CD14-positive monocyte (primary cell): ENCODE data around the gene LYPLA2. TPM values are rescaled to one million over a fixed set of nuclear protein-coding genes. Genes with fewer than 3 reads are reported as not detected.

ENCODE experiments used
- DNase-seq, 3 donors: peaks; one replicate each; pipeline ENCODE4 v3.0.0-alpha.2; 2011 to 2022
- H2AFZ ChIP-seq: 2 replicates; pipeline ENCODE4 v1.6.0; 2012; ENCODE audit warnings: mild to moderate bottlenecking, low read depth, low read length, inconsistent platforms; ENCODE audit not compliant: insufficient read depth, poor library complexity, severe bottlenecking
- H3K27ac ChIP-seq, 2 donors: 1 replicate in 1 of 2; 2 replicates in 1 of 2; pipeline ENCODE4 v1.5.1; 2012 to 2013; ENCODE audit warnings: low read length in 2 of 2, control low read depth in 1 of 2, inconsistent platforms in 1 of 2, low read depth in 1 of 2, mild to moderate bottlenecking in 1 of 2
- H3K27me3 ChIP-seq, 2 donors: one replicate each; pipeline versions ENCODE4 v1.6.0 to v1.6.1; 2011 to 2013; ENCODE audit warnings: low read length in 2 of 2; ENCODE audit not compliant: control insufficient read depth in 2 of 2, insufficient read depth in 2 of 2
- H3K36me3 ChIP-seq, 2 donors: replicated peaks in 1 of 2; 1 replicate in 1 of 2; 2 replicates in 1 of 2; pipeline versions ENCODE4 v1.5.1 to v1.6.1; 2012 to 2013; ENCODE audit warnings: low read length in 2 of 2, control low read depth in 1 of 2, inconsistent platforms in 1 of 2, mild to moderate bottlenecking in 1 of 2; ENCODE audit not compliant: insufficient read depth in 2 of 2, control insufficient read depth in 1 of 2
- H3K4me1 ChIP-seq, 2 donors: 1 replicate in 1 of 2; 2 replicates in 1 of 2; pipeline versions ENCODE4 v1.5.1 to v1.6.1; 2012 to 2013; ENCODE audit warnings: low read length in 2 of 2, control low read depth in 1 of 2, inconsistent platforms in 1 of 2, mild to moderate bottlenecking in 1 of 2, moderate library complexity in 1 of 2; ENCODE audit not compliant: insufficient read depth in 2 of 2, control insufficient read depth in 1 of 2
- H3K4me2 ChIP-seq: replicated peaks from 2 replicates; pipeline ENCODE3; 2012; ENCODE audit warnings: low read length, moderate library complexity, mild to moderate bottlenecking; ENCODE audit not compliant: poor library complexity, severe bottlenecking; ENCODE audit errors: extremely low read depth
- H3K4me3 ChIP-seq, 3 experiments: fragments of 200-600 bp in 1 of 3; sonication (generic) in 1 of 3; replicated peaks in 1 of 3; 1 replicate in 2 of 3; 2 replicates in 1 of 3; pipeline ENCODE4 v1.5.1; 2011 to 2013; ENCODE audit warnings: low read length in 3 of 3, mild to moderate bottlenecking in 3 of 3, control low read depth in 2 of 3, low read depth in 2 of 3, inconsistent platforms in 1 of 3, moderate library complexity in 1 of 3
- H3K79me2 ChIP-seq: 2 replicates; pipeline ENCODE4 v1.6.0; 2012; ENCODE audit warnings: mild to moderate bottlenecking, control low read depth, inconsistent platforms, low read length, moderate library complexity; ENCODE audit not compliant: insufficient read depth
- H3K9ac ChIP-seq: 2 replicates; pipeline ENCODE4 v1.6.0; 2017; ENCODE audit warnings: low read length, mild to moderate bottlenecking; ENCODE audit not compliant: insufficient read depth, poor library complexity, severe bottlenecking
- H3K9me3 ChIP-seq, 2 donors: replicated peaks in 1 of 2; 1 replicate in 1 of 2; 2 replicates in 1 of 2; pipeline versions ENCODE4 v1.5.1 to v1.6.1; 2012 to 2013; ENCODE audit warnings: low read length in 2 of 2, control low read depth in 1 of 2; ENCODE audit not compliant: control insufficient read depth in 1 of 2, insufficient read depth in 1 of 2
- H4K20me1 ChIP-seq: 2 replicates; pipeline ENCODE4 v1.6.0; 2012; ENCODE audit warnings: mild to moderate bottlenecking, low read length, control low read depth, moderate library complexity; ENCODE audit not compliant: insufficient read depth
- H3K27ac Mint-ChIP-seq, 7 donors: one replicate each; pipeline ENCODE4 v1.8.0; 2020; ENCODE audit warnings: mild to moderate bottlenecking in 7 of 7, mixed read lengths in 7 of 7, moderate library complexity in 6 of 7, inconsistent platforms in 2 of 7
- H3K27me3 Mint-ChIP-seq, 3 donors: one replicate each; pipeline ENCODE4 v1.8.0; 2021 to 2022; ENCODE audit warnings: low read depth in 3 of 3, mild to moderate bottlenecking in 3 of 3, mixed read lengths in 3 of 3, moderate library complexity in 3 of 3, inconsistent platforms in 1 of 3
- H3K36me3 Mint-ChIP-seq, 2 donors: one replicate each; pipeline ENCODE4 v1.8.0; 2020; ENCODE audit warnings: mixed read lengths in 2 of 2, inconsistent platforms in 1 of 2, mild to moderate bottlenecking in 1 of 2
- H3K4me1 Mint-ChIP-seq: one replicate; pipeline ENCODE4 v1.8.0; 2020; ENCODE audit warnings: mild to moderate bottlenecking, mixed read lengths
- H3K4me3 Mint-ChIP-seq, 2 donors: one replicate each; pipeline ENCODE4 v1.8.0; 2020; ENCODE audit warnings: mild to moderate bottlenecking in 2 of 2, mixed read lengths in 2 of 2, moderate library complexity in 1 of 2
- H3K9me3 Mint-ChIP-seq, 7 donors: one replicate each; pipeline ENCODE4 v1.8.0; 2020 to 2022; ENCODE audit warnings: mixed read lengths in 7 of 7, mild to moderate bottlenecking in 6 of 7, moderate library complexity in 6 of 7, inconsistent platforms in 2 of 7
- CTCF ChIP-seq: fragments of 200-600 bp; IDR thresholded peaks from one replicate; pipeline ENCODE4 v1.8.0; 2022; ENCODE audit warnings: antibody characterized with exemption, mild to moderate bottlenecking
- WGBS: methylation state at CpG from one replicate; pipeline ENCODE4 v1.1.5; 2013; ENCODE audit warnings: missing lambda C conversion rate; ENCODE audit not compliant: insufficient coverage; 5-methylcytosine and 5-hydroxymethylcytosine counted together
- intact Hi-C, 2 donors: fragments of 100-400 bp; cut with micrococcal nuclease; formaldehyde crosslinking; loops; one replicate each; pipeline versions ENCODE4 v1.15.0 to v1.15.1; 2023
- polyA plus RNA-seq, 3 donors: library from polyadenylated mRNA; depleted of rRNA in 1 of 3; unstranded in 2 of 3; stranded (reverse) in 1 of 3; fragments of 300-500 nt in 2 of 3; fragments of >200 nt in 1 of 3; fragmentation: Illumina TruSeq in 2 of 3; gene quantifications; 1 replicate in 2 of 3; 2 replicates in 1 of 3; pipeline ENCODE4 v1.2.3, GENCODE V29; 2012 to 2021

The LYPLA2 gene
- polyA plus RNA-seq, 3 donors = 68.3 to 86.7 (median 74.1) TPM

- H3K27ac Mint-ChIP-seq = peak overlapping the region in 1 of 7 donors; percentile 15
- Histone ChIP-seq H3K36me3 (peaks cover 50 to 76% of the 10 kb centered on the region in 2 donors), H3K4me2 (no peak overlapping the region), H3K79me2 (no peaks in the 10 kb centered on the region), H4K20me1 (peaks cover 50% of the 10 kb centered on the region), H3K27me3 (no peaks in the 10 kb centered on the region), H3K27ac (no peak overlapping the region), H3K4me1 (no peaks in the 10 kb centered on the region), H2AFZ (no peak overlapping the region), H3K4me3 (no peak overlapping the region), H3K9me3 (no peaks in the 10 kb centered on the region), H3K9ac (no peak overlapping the region)
- WGBS = 99% methylated on average over 6 of the region's 7 CpGs
- no peak for DNase-seq
- TF ChIP-seq CTCF = no peak
- H3K4me3 Mint-ChIP-seq = no peak overlapping the region
- H3K36me3 Mint-ChIP-seq = peaks cover 49 to 78% of the 10 kb centered on the region in 2 donors
- no peaks in the 10 kb centered on the region for H3K4me1 Mint-ChIP-seq
- intact Hi-C loops = no loop called here
- H3K9me3 Mint-ChIP-seq = no peaks in the 10 kb centered on the region
- H3K27me3 Mint-ChIP-seq = no peaks in the 10 kb centered on the region
Observed at GRCh38 chr1:23763041-23763577, 27.8 kb upstream of the LYPLA2 start.

GRCh38 chr1:23768733-23769132 lies 22.2 kb upstream of the LYPLA2 start:
- Mint-ChIP-seq H3K9me3 (peaks cover 0 to 2% (median 0%) of the 10 kb centered on the region in 7 donors), H3K27me3 (no peaks in the 10 kb centered on the region), H3K4me1 (peaks cover 2% of the 10 kb centered on the region), H3K36me3 (peaks cover 17 to 39% of the 10 kb centered on the region in 2 donors), H3K4me3 (no peak overlapping the region), H3K27ac (no peak overlapping the region)
- Histone ChIP-seq H3K27me3 (no peaks in the 10 kb centered on the region), H3K9me3 (no peaks in the 10 kb centered on the region), H4K20me1 (no peaks in the 10 kb centered on the region), H3K36me3 (peaks cover 2 to 31% of the 10 kb centered on the region in 2 donors), H3K4me2 (no peak overlapping the region), H3K4me3 (no peak overlapping the region), H2AFZ (no peak overlapping the region), H3K9ac (no peak overlapping the region), H3K4me1 (peaks cover 0 to 3% of the 10 kb centered on the region in 2 donors), H3K27ac (no peak overlapping the region), H3K79me2 (no peaks in the 10 kb centered on the region)
- no peak for TF ChIP-seq CTCF
- no peak for DNase-seq
- WGBS = 100% methylated on average over 2 of the region's 5 CpGs
- intact Hi-C loops = no loop called here
